GM18498 (cell line): Measurements from ENCODE around the gene ATP2C2.
A peak's percentile ranks its signal among the peaks of the same experiment; 100 is the strongest.

ENCODE experiments used
- ATAC-seq: cut with Tn5 transposase; IDR thresholded peaks from one replicate; pipeline ENCODE4 v1.9.1; 2021; ENCODE audit warnings: mild to moderate bottlenecking, moderate library complexity; ENCODE audit not compliant: unreplicated experiment

The ATP2C2 gene

DNA sequence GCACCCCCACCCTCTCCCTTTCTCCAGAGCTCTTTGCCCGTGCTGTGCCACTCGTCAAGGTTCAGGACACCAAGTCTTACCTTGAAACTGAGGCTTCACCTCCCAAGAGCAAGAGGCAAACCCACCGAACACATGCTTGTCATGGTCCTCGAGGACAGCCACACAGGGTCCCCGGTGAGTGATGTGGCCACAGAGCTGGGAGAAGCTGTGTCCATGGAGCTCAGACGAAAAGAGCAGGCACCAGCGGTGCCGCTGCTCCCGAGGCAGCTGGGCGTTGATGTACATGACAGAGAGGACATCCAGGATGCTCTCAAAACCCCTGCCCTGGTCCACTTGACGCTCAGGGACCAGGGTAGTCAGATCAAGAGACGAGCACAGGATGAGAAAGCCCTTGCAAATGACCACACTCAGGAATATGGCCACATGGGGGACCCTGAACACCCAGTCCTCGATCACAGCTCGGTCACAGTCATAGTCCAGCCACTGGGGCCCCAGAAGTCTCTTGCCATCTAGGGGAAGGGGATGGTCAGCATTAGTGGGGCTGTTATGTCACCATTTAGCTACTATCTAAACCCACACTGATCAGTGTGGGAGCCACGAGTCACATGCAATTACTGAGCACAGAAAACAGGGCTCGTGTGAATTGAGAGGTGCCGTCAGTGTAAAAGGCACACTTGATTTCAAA, 118.4 kb downstream of the ATP2C2 start:
- no peak for ATAC-seq

DNA sequence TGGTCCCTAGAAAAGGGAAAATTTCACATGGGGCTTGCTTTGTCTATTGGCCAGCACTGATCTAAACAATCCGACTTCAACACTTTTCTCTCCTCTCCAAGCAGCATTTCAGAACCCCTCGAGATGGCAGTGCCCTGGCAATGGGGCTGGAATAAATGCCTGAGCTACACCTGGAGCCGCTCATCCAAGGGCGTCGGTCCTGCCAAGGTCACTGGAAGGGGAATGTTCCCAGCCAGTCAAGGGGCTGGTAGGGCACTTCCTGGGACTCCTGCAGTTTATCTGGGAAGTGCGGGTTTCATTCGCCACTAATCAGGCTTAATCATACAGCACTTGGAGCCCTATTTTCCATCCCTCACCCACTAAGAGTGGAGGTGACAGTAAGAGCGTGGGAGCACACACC, 119.0 kb downstream of the ATP2C2 start:
- ATAC-seq: no peak

DNA sequence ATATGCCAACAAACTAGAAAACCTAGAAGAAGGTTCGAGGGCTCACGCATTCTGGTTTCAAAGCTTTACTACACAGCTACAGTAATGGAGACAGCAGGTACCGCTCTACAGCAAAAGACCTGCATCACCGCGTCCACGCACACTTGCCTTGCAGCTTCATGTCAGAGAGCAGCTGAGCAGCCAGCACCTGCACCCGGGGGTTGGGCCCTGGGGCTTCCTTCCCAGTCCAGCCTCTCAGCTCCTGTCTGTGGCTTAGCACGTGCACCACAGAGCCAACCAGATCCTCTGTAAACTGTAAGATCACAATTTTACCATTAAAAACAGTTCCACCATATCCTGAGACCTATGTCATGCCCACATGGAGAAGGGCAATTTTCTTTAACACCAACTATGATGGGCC, 120.8 kb downstream of the ATP2C2 start:
- ATAC-seq: no peak

DNA sequence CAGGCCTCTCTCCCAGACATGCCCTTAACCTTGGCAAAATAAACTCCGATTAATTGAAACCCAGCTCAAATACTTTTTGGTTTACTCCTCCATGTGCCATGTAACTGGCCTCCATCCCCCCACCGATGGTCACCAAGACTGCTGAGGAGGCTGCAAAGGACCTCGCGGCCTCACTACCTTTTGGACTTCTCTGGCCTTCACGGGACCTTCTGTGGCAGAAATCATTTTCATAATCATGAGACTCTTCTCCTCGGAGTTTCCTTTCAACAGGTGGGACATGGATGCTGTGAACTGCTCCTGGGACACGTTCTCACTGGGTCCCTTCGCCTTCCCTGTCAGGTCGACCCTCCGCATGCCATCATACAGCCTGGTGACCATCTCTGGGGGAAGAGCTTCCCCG, 127.2 kb downstream of the ATP2C2 start:
- ATAC-seq: no peak

DNA sequence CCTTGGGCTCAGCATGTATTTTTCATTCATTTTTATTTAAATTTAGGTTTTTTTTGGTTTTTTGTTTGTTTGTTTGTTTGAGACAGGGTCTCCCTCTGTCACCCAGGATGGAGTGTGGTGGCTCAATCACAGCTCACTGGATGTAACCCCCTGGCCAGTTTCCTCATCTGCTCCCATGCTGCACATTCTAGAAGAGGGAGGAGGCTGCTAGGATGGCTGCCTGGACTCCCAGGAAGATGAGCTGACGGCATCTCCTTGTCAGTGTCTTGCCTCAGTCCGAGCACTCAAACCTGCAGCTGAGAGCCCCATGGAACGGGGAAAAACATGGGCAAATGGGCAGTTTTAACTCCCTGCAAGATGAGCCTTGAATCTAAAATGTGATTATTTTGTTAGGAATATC, 128.7 kb downstream of the ATP2C2 start:
- no peak for ATAC-seq

DNA sequence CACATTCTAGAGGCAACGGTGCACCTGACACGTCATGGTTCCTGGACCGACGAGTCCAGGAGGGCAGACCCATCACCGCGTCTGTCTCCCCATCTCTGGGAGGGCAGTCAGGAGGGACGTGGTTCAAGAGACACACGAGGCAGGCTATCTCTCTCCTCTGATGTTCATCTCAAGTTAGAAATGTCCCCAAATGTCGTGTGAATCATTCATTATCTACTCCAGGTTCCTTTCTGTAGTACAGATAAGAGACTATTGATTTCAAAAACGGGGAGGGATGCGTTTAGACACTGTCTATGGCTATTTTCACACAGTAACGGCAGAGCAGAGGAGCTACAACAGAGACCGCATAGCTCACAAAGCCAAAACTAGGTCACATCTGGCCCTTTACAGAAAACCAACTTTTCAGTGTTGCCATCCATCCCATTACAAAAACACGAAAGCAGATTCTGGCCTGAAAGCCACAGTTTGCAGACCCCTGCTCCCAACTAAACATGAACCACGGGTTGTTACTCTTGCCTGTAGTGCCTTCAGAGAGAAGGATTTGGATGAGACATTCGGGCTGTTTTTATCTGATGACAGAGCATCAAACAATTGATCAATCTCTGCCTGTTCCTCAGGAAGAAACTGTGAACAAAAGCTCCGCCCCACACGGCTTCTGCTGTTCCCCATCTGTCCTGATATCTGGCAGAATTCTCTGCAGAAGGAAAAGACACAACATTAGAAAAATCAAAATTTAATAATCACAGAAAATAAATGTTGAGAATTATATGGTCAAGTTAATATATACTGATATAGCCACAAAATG, 129.3 kb downstream of the ATP2C2 start:
- no peak for ATAC-seq

DNA sequence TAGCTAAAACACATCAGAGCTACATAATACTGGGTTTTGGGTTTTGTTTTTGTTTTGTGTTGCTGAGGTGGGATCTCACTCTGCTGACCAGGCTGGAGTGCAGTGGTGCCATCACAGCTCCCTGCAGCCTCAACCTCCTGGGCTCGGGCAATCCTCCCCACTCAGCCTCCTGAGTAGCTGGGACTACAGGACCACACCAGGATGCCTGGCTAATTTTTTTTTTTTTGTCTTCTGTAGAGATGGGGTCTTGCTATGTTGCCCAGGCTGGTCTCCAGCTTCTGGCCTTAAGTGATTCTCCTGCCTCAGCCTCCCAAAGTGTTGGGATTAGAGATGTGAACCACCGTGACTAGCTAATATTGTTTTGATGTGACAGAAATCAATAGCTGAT, 129.9 kb downstream of the ATP2C2 start:
- ATAC-seq: no peak

DNA sequence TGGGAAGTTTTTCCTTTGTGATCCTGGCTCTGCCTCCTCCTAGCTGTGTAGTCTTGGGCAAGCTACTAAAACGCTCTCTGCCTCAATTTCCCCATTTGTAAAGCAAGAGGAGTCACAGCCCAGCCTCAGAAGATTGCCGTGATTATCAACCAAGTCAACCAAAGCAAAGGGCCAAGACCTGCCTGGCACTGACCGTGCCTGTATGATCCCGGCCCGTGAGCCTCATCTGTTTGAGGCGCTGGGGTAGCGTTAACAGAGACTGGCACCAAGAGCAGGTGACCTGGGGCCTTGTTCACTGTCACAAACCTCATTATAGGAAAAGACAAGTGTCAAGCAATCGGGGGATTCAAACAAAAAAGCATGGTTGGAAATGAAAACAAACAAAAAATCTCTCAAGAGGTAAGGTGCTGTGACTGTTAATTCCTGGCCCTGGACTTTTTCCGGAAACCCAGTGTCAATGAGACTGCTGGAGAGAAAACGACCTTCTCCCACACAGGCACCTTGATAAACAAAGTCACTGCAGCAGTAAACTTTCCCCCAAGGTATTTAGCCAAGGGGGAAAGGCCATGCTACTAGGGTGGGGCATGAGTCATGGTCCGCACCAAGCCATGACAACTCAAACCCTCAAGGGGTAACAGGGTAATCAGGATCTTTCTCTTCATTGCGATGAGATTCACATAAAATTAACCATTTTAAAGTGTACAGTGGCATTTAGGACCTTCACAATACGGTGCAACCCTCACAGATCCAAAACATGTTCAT, 130.7 kb downstream of the ATP2C2 start:
- no peak for ATAC-seq

DNA sequence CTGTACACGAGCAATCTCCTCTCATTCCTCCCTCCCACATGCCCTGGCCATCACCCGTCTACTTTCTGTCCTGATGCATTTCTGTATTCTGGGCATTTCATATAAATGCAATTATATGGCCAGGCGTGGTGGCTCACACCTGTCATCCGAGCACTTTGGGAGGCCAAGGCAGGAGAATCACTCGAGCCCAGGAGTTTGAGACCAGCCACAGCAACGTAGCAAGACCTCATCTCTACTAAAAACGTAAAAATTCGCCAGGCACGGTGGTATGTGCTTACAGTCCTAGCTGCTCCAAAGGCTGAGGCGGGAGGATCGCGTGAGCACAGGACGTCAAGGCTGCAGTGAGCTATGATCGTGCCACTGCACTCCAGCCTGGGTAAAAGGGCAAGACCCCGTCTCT, 131.3 kb downstream of the ATP2C2 start:
- no peak for ATAC-seq

DNA sequence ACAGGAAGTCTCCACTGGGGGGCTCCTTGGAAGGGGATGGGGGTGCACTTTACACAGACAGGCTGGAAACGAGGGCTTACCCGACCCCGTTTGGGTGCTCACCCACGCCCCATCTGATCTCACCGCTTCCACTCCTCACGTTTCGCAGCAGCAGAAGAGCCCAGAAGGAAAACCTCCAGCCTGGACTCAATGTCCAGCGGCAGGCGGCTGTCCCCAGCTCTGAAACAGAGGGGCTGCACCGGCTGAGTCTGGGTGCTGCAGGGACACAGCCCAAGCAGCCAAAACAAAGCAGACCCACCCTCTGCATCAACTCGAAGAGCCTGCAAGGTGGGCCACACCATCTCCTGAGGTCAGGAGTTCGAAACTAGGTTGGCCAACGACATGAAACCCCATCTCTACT, 132.2 kb downstream of the ATP2C2 start:
- no peak for ATAC-seq

DNA sequence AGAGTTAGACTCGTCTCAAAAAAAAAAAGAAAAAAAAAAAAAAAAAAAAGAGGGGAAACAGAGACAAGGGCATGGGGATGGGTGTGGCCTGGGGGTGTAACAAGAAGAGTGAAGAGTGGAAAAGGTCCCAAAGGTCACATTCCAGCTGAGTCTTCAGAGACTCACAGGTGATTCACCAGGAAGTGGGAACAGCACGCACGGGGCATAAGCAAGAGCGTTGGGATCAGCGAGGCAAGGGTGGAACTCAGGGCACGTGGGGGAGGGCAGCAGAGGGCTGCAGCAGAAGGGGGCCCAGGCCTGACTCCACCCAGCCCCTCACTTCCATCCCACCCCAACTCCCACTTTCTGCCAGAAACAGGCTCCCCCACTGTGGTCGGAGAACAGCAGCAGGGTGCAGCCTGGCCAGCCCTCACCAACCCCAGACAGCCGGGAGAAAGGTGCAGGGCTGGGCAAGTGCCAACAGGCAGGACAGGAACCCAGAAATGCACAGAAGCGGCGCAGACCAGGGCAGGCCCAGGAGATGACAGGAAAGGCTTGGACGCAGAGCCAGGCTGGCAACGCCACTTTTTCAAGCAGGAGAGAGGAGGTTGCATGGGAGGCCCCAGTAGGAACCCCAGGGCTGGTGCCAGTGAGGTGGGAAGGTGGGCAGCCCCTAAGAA, 132.9 kb downstream of the ATP2C2 start:
- ATAC-seq: no peak

DNA sequence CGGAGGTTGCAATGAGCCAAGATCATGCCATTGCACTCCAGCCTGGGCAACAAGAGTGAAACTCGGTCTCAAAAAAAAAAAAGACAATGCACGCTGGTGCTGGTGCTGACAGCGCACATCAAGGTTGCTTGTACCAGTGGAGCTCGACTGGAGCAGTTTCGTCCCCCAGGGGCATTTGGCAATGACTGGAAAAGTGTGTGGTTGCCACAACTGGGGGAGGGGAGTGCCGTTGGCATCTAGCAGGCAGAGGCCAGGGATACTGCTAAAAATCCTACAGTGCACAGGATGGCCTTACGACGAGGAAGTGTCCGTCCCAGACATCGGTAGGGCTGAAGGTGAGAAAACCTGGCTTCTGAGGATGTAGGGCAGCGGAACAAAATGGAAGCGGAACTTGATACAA, 133.7 kb downstream of the ATP2C2 start:
- ATAC-seq: no peak

DNA sequence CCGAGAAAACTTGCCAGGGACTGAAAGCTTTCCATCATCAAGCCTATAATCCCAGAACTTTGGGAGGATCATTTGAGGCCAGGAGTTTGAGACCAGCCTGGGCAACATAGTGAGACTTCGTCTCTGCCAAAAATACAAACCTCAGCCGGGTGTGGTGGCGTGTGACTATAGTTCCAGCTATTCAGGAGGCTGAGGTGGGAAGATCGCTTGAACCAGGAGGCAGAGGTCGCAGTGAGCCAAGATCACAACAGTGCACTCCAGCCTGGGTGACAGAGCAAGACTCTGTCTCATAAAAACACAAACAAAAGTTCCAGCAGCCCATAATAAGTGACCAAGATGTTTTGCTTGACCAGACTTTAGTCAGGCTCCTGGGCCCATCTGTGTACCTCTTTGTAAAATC, 134.2 kb downstream of the ATP2C2 start:
- no peak for ATAC-seq

DNA sequence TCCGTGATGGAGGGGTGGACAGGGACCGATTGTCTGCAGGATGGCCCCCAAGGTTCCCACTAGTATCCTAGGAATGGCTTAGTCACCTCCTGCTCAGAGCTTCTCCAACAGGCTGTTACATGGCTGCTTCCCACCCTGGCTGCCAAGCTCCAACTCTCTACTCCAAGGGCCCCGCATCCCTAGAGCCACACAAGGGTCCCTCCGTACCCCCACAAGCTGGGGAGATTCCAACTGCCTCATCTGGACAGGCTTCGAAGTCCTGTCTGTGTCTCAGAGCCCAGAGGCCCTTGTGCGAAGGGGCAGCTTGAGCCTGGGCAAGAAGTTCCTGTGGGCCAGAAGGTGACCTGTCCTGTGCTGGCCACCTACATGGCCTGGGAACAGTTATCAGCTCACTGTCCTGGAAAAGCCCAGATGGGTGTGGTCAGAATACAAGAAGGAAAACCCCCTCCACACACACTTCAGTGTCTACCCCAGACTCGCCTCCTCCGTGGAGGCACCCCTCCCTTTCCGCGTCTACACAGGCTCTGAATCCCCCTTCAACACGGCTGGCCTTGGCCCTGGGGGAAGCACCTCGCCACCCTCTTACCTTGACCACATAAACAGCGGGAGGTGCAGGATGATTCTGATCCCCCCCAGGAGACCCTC, 135.5 kb downstream of the ATP2C2 start:
- ATAC-seq: no peak

DNA sequence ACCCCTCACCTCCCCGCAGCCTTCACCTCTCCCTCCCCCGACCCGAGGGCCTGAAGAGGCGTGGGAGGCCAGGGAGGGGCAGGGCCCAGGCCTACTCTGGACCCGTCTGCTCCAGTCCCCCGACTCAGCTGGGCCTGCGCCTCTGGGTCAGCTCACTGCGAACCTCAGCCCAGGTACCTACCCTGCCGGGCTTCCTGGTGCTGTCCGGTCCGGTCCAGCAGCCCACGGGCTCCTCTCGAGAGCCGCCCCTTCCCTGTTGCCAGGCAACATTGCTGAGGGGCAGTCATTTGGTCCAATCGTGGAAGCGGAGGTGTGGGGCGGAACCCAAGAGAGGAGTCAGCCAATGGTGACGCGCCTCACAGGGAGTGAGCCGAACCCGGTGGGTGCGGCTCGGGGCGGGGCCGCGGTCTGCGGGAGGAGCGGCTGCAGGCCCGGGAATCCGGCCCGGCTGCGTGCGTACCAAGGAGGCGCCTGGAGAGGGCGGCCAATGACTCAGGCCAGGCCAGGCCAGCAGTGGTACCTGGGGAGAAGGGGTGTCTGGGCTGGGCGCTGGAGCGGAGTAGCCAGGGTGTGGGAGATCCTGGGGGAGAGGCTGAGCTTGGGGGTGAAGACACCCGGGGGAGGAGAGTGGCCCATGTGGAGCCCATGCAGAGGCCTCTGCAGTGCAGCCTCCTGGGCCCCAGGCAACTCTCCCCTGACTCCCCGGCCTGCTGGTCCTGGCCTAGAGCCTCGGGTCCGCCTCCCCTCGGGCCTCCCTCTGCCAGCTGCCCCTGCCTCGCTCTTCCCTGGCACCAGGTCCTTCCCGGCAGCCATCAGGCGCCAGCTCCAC, 136.3 kb downstream of the ATP2C2 start, which contains the start of gene MEAK7:
MEAK7 (minus strand) TSS at position 240 of the 829 bp plus-strand sequence. CDS start 6,573 bp downstream, outside the sequence.
- peak; percentile 98 for ATAC-seq

DNA sequence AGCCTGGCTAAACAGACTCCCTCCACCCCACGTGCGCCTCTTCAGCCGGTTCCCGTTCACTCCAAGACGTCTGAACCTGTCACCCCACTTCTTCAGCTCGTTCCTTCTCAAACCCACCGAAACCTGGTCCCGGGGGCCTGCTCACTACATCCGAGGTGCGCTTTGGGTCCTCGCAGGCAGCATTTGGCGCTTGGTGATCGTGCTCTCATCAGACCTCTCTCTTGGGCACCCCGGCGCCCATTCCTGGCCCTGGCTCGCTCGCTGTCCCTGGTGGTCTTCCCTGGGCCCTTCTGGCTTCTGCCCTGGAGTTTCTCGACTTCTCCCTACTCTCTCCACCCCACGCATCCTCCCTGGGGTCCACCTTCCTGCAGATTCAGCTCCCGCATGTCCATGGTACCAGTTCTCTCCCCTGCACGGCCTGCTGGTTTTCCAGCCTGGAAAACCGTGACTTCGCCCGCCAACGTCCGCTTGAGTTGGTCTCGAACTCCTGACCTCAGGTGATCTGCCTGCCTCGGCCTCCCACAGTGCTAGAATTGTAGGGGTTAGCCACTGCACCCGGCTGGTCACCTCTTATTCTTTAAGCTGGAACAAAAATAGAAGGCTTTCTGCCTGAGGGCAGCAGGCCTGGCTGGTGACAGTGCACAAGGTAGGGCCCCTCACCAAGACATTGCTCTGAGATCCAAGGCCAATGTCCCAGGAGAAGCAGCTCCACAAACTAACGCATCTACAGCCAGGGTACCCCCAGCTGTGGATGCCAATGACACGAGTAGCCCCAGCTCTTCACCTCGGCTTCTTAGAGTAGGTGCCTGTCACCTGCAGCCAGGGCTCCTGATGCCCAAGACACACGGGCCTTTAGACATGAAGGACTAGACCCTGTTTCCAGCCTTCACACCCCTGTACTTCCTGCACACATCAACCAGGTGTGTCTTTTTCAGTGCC, 137.2 kb downstream of the ATP2C2 start:
- no peak for ATAC-seq

DNA sequence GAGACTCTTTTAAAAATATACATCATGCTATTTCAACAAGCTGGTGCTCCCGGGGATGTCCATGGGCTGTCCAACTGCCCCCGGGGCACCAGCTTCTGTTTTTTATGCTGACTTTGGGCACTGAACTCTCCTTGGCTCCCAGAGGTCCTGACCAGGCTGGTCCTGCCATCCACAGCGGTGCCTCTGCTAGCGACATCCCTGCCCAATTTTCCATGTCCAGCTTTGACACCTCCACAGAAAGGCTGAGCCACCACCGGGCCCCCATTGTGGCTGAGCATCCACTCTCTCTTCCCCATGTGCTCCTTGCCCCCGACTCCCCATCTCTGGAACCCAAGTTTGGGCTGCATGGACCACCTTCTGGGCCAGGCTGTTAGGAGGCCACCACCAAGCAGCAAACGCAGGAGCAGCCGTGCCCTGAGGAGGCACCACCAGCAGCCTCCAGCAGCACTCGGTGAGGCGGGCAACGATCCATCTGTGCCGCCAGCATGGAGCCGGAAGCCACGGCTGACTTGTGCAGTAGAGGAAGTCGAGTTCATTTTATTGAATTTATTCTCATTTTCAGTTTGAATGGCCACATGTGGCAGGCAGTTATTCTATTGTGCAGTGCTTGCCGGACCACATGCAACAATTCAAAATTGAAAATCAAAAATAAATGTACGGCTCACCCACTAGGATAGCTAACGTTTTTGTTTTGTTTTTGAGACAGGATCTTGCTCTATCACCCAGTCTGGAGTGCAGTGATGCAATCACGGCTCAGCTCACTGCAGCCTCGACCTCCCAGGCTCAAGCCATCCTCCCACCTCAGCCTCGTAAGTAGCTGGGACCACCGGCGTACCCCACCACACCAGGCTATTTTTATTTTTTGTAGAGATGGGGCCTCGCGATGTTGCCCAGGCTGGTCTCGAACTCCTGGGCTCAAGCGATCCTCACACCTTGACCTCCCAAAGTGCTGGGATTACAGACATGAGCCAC, 139.0 kb downstream of the ATP2C2 start:
- no peak for ATAC-seq

DNA sequence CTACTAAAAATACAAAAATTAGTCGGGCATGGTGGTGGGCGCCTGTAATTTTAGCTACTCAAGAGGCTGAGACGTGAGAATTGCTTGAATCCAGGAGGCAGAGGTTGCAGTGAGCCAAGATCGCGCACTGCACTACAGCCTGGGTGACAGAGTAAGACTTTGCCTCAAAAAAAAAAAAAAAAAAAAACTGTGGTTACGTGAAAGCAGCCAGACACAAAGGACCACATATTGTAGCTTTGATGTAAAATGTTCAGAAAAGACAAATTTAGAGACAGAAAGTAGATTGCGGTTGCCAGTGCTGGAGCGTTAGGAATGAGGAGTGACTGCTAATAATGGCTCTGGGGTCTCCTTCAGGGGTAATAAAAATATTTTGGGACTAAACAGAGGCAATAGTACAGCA, 140.2 kb downstream of the ATP2C2 start:
- ATAC-seq: no peak
